ENCODE data around the gene FRAS1. TPM values are rescaled to one million over a fixed set of nuclear protein-coding genes. Genes with fewer than 3 reads are reported as not detected.

FRAS1 gene
- total and polyA plus RNA-seq, 4 donors, result 0.08 to 1.4 (median 0.87) TPM; not detected in 1

GRCh38 chr4:78143634-78144033 lies 86.5 kb downstream of the FRAS1 start:
- intact Hi-C loops (cut with DNase I), result no loop called here
- Histone ChIP-seq H3K9me3 (ENCODE audit: control insufficient read depth, low read length) (no peaks in the 10 kb centered on the region), H3K36me3 (ENCODE audit: control insufficient read depth in 1 of 2, insufficient read depth in 2 of 2, low read length in 1 of 2) (no peaks in the 10 kb centered on the region), H3K4me1 (ENCODE audit: control insufficient read depth in 1 of 2, insufficient read depth in 2 of 2, low read length in 2 of 2) (no peaks in the 10 kb centered on the region), H3K27me3 (ENCODE audit: control insufficient read depth in 1 of 2, insufficient read depth in 2 of 2, low read length in 1 of 2) (no peaks in the 10 kb centered on the region), H3K4me3 (ENCODE audit: low read length in 2 of 2) (no peak overlapping the region), H3K27ac (ENCODE audit: low read depth in 1 of 2, low read length in 2 of 2) (no peak overlapping the region)
- ATAC-seq (ENCODE audit: low FRiP score) (no peak), DNase-seq (no peak)
- WGBS, 2 donors, result 96% methylated on average over 2 of the region's 2 CpGs

DNA sequence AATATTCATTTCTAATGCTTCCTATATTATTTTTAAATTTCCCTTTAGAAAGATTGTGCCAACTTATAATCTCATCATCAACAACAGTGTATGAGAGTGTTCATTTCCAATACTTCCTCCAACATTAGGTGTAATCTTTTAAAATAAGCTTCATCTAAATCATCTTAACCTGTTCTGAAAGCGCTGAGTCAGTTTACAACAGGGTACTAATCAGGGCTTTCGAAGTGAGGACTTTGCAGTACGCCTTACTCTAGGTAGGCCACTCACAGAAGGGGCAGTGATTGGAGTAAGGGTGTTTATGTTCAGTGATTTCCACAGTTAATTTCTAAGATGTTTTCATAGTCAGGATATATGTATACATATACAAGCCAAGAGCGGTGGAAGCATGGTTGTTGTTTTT lies 87.9 kb downstream of the FRAS1 start:
- Histone ChIP-seq H3K36me3 (ENCODE audit: control insufficient read depth in 1 of 2, insufficient read depth in 2 of 2, low read length in 1 of 2) (no peaks in the 10 kb centered on the region), H3K4me3 (ENCODE audit: low read length in 2 of 2) (no peak overlapping the region), H3K27ac (ENCODE audit: low read depth in 1 of 2, low read length in 2 of 2) (no peak overlapping the region), H3K27me3 (ENCODE audit: control insufficient read depth in 1 of 2, insufficient read depth in 2 of 2, low read length in 1 of 2) (no peaks in the 10 kb centered on the region), H3K9me3 (ENCODE audit: control insufficient read depth, low read length) (no peaks in the 10 kb centered on the region), H3K4me1 (ENCODE audit: control insufficient read depth in 1 of 2, insufficient read depth in 2 of 2, low read length in 2 of 2) (no peaks in the 10 kb centered on the region)
- ATAC-seq (ENCODE audit: low FRiP score) (no peak), DNase-seq (no peak)
- intact Hi-C loops (cut with DNase I), result no loop called here
- 97 to 99% methylated on average over 4 of the region's 4 CpGs for WGBS, 2 donors

GRCh38 chr4:78145622-78146021 lies 88.5 kb downstream of the FRAS1 start:
- ATAC-seq (ENCODE audit: low FRiP score), result no peak
- Histone ChIP-seq H3K9me3 (ENCODE audit: control insufficient read depth, low read length) (no peaks in the 10 kb centered on the region), H3K36me3 (ENCODE audit: control insufficient read depth in 1 of 2, insufficient read depth in 2 of 2, low read length in 1 of 2) (no peaks in the 10 kb centered on the region), H3K4me1 (ENCODE audit: control insufficient read depth in 1 of 2, insufficient read depth in 2 of 2, low read length in 2 of 2) (no peaks in the 10 kb centered on the region), H3K27ac (ENCODE audit: low read depth in 1 of 2, low read length in 2 of 2) (no peak overlapping the region), H3K27me3 (ENCODE audit: control insufficient read depth in 1 of 2, insufficient read depth in 2 of 2, low read length in 1 of 2) (no peaks in the 10 kb centered on the region), H3K4me3 (ENCODE audit: low read length in 2 of 2) (no peak overlapping the region)
- WGBS, 2 donors, result 63 to 70% methylated on average over 10 of the region's 10 CpGs
- intact Hi-C loops (cut with DNase I), result no loop called here
- DNase-seq, result no peak

- H3K4me1 ChIP-seq (ENCODE audit: control insufficient read depth in 1 of 2, insufficient read depth in 2 of 2, low read length in 2 of 2), result no peaks in the 10 kb centered on the region
- H3K36me3 ChIP-seq (ENCODE audit: control insufficient read depth in 1 of 2, insufficient read depth in 2 of 2, low read length in 1 of 2), result no peaks in the 10 kb centered on the region
- H3K4me3 ChIP-seq (ENCODE audit: low read length in 2 of 2), result no peak overlapping the region
- intact Hi-C loops (cut with DNase I), result no loop called here
- H3K27ac ChIP-seq (ENCODE audit: low read depth in 1 of 2, low read length in 2 of 2), result no peak overlapping the region
- H3K27me3 ChIP-seq (ENCODE audit: control insufficient read depth in 1 of 2, insufficient read depth in 2 of 2, low read length in 1 of 2), result no peaks in the 10 kb centered on the region
- 25 to 30% methylated on average over 7 of the region's 7 CpGs for WGBS, 2 donors
- DNase-seq, result no peak
- no peaks in the 10 kb centered on the region for H3K9me3 ChIP-seq (ENCODE audit: control insufficient read depth, low read length)
- no peak for ATAC-seq (ENCODE audit: low FRiP score)
Measured at GRCh38 chr4:78149751-78150542, 92.8 kb downstream of the FRAS1 start.

DNA sequence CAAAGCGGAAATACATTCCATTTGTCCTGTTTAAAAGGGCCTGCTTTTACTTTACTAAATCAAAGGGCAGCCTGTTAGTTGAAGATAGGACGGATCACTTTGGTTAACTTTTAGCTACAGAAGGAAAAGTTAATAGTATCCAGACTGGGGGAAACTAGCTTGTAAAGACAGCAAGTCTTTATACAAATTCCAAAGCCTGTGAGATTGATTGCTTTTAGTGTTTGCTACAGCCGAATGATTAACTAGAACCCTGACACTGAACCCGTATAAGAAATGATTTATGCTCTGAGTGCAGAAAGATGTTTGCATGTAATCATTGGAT lies 93.4 kb downstream of the FRAS1 start:
- Histone ChIP-seq H3K36me3 (ENCODE audit: control insufficient read depth in 1 of 2, insufficient read depth in 2 of 2, low read length in 1 of 2) (no peaks in the 10 kb centered on the region), H3K4me1 (ENCODE audit: control insufficient read depth in 1 of 2, insufficient read depth in 2 of 2, low read length in 2 of 2) (no peaks in the 10 kb centered on the region), H3K4me3 (ENCODE audit: low read length in 2 of 2) (no peak overlapping the region), H3K27me3 (ENCODE audit: control insufficient read depth in 1 of 2, insufficient read depth in 2 of 2, low read length in 1 of 2) (no peaks in the 10 kb centered on the region), H3K27ac (ENCODE audit: low read depth in 1 of 2, low read length in 2 of 2) (no peak overlapping the region), H3K9me3 (ENCODE audit: control insufficient read depth, low read length) (no peaks in the 10 kb centered on the region)
- DNase-seq, result no peak
- 8 to 13% methylated on average over 4 of the region's 4 CpGs for WGBS, 2 donors
- no peak for ATAC-seq (ENCODE audit: low FRiP score)
- intact Hi-C loops (cut with DNase I), result no loop called here

DNA sequence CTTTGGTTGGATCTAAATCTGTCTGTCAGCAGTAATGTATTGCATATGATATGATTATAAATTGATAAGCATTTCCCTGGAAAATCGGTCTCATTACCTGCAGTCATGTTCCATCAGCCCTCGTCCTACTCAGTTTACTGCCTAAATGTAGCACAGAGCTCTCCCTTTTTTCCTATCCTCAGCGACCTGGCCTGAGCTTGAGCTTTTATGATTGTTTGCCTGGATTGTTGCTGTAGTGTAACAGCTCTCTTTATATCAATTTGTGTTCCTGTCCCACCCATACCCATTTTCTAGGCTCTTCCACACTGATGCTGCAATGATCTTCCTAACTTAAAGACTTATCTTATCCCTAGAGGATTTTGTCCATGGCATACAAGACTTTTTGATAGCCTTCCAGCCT lies 95.7 kb downstream of the FRAS1 start:
- DNase-seq (no peak), ATAC-seq (ENCODE audit: low FRiP score) (no peak)
- H3K36me3 ChIP-seq (ENCODE audit: control insufficient read depth in 1 of 2, insufficient read depth in 2 of 2, low read length in 1 of 2), result no peaks in the 10 kb centered on the region
- intact Hi-C loops (cut with DNase I), result no loop called here
- H3K4me1 ChIP-seq (ENCODE audit: control insufficient read depth in 1 of 2, insufficient read depth in 2 of 2, low read length in 2 of 2), result no peaks in the 10 kb centered on the region
- H3K27me3 ChIP-seq (ENCODE audit: control insufficient read depth in 1 of 2, insufficient read depth in 2 of 2, low read length in 1 of 2), result no peaks in the 10 kb centered on the region
- 86 to 87% methylated on average over 3 of the region's 3 CpGs for WGBS, 2 donors
- no peak overlapping the region for H3K27ac ChIP-seq (ENCODE audit: low read depth in 1 of 2, low read length in 2 of 2)
- no peaks in the 10 kb centered on the region for H3K9me3 ChIP-seq (ENCODE audit: control insufficient read depth, low read length)
- no peak overlapping the region for H3K4me3 ChIP-seq (ENCODE audit: low read length in 2 of 2)

- WGBS, 2 donors, result 76 to 86% methylated on average over 1 of the region's 1 CpG
- DNase-seq (no peak), ATAC-seq (ENCODE audit: low FRiP score) (no peak)
- Histone ChIP-seq H3K4me1 (ENCODE audit: control insufficient read depth in 1 of 2, insufficient read depth in 2 of 2, low read length in 2 of 2) (no peaks in the 10 kb centered on the region), H3K4me3 (ENCODE audit: low read length in 2 of 2) (no peak overlapping the region), H3K27me3 (ENCODE audit: control insufficient read depth in 1 of 2, insufficient read depth in 2 of 2, low read length in 1 of 2) (no peaks in the 10 kb centered on the region), H3K27ac (ENCODE audit: low read depth in 1 of 2, low read length in 2 of 2) (no peak overlapping the region), H3K36me3 (ENCODE audit: control insufficient read depth in 1 of 2, insufficient read depth in 2 of 2, low read length in 1 of 2) (no peaks in the 10 kb centered on the region), H3K9me3 (ENCODE audit: control insufficient read depth, low read length) (no peaks in the 10 kb centered on the region)
- intact Hi-C loops (cut with DNase I), result no loop called here
Measured at GRCh38 chr4:78154972-78155590, 98.0 kb downstream of the FRAS1 start.

GRCh38 chr4:78155616-78156105 lies 98.5 kb downstream of the FRAS1 start:
- no peaks in the 10 kb centered on the region for H3K4me1 ChIP-seq (ENCODE audit: control insufficient read depth in 1 of 2, insufficient read depth in 2 of 2, low read length in 2 of 2)
- no peaks in the 10 kb centered on the region for H3K27me3 ChIP-seq (ENCODE audit: control insufficient read depth in 1 of 2, insufficient read depth in 2 of 2, low read length in 1 of 2)
- H3K27ac ChIP-seq (ENCODE audit: low read depth in 1 of 2, low read length in 2 of 2), result no peak overlapping the region
- no peak overlapping the region for H3K4me3 ChIP-seq (ENCODE audit: low read length in 2 of 2)
- H3K36me3 ChIP-seq (ENCODE audit: control insufficient read depth in 1 of 2, insufficient read depth in 2 of 2, low read length in 1 of 2), result no peaks in the 10 kb centered on the region
- DNase-seq (no peak), ATAC-seq (ENCODE audit: low FRiP score) (no peak)
- 62 to 66% methylated on average over 6 of the region's 6 CpGs for WGBS, 2 donors
- intact Hi-C loops (cut with DNase I), result no loop called here
- H3K9me3 ChIP-seq (ENCODE audit: control insufficient read depth, low read length), result no peaks in the 10 kb centered on the region

- intact Hi-C loops (cut with DNase I), result no loop called here
- no peaks in the 10 kb centered on the region for H3K9me3 ChIP-seq (ENCODE audit: control insufficient read depth, low read length)
- ATAC-seq (ENCODE audit: low FRiP score) (no peak), DNase-seq (no peak)
- no peak overlapping the region for H3K27ac ChIP-seq (ENCODE audit: low read depth in 1 of 2, low read length in 2 of 2)
- H3K36me3 ChIP-seq (ENCODE audit: control insufficient read depth in 1 of 2, insufficient read depth in 2 of 2, low read length in 1 of 2), result no peaks in the 10 kb centered on the region
- 93 to 96% methylated on average over 5 of the region's 5 CpGs for WGBS, 2 donors
- H3K27me3 ChIP-seq (ENCODE audit: control insufficient read depth in 1 of 2, insufficient read depth in 2 of 2, low read length in 1 of 2), result no peaks in the 10 kb centered on the region
- no peak overlapping the region for H3K4me3 ChIP-seq (ENCODE audit: low read length in 2 of 2)
- H3K4me1 ChIP-seq (ENCODE audit: control insufficient read depth in 1 of 2, insufficient read depth in 2 of 2, low read length in 2 of 2), result no peaks in the 10 kb centered on the region
Measured at GRCh38 chr4:78156520-78156919, 99.4 kb downstream of the FRAS1 start.

Measured in aorta (tissue), 5 donors.